Aorta (tissue), 5 donors: Measurements from ENCODE around the gene PRR7. TPM values are rescaled to one million over a fixed set of nuclear protein-coding genes. Genes with fewer than 3 reads are reported as not detected.
A peak's percentile ranks its signal among the peaks of the same experiment; 100 is the strongest.
"Not testable (repeated sequence)": the region's sequence is repeated elsewhere in the genome, so short reads cannot be mapped to it uniquely, and the experiment has no call there.

ENCODE experiments used
- ATAC-seq: fragments of 200-7000 bp; cut with Tn5 transposase; one replicate; pipeline ENCODE4 v1.9.1; 2022; ENCODE audit warnings: moderate library complexity; ENCODE audit not compliant: low FRiP score
- DNase-seq, 2 donors: peaks; one replicate each; pipeline ENCODE4 v3.0.0-alpha.2; 2020
- H3K27ac ChIP-seq, 2 donors: one replicate each; pipeline ENCODE4 v1.5.1; 2013; ENCODE audit warnings: low read length in 2 of 2, mild to moderate bottlenecking in 2 of 2, moderate library complexity in 2 of 2, control low read depth in 1 of 2, inconsistent platforms in 1 of 2, low read depth in 1 of 2
- H3K27me3 ChIP-seq, 2 donors: one replicate each; pipeline ENCODE4 v1.6.1; 2013; ENCODE audit warnings: control low read depth in 1 of 2, low read length in 1 of 2, mild to moderate bottlenecking in 1 of 2, moderate library complexity in 1 of 2; ENCODE audit not compliant: insufficient read depth in 2 of 2, control insufficient read depth in 1 of 2
- H3K36me3 ChIP-seq, 2 donors: one replicate each; pipeline ENCODE4 v1.6.1; 2013; ENCODE audit warnings: control low read depth in 1 of 2, low read length in 1 of 2, mild to moderate bottlenecking in 1 of 2; ENCODE audit not compliant: insufficient read depth in 2 of 2, control insufficient read depth in 1 of 2
- H3K4me1 ChIP-seq, 2 donors: one replicate each; pipeline ENCODE4 v1.6.1; 2013; ENCODE audit warnings: low read length in 2 of 2, control low read depth in 1 of 2, mild to moderate bottlenecking in 1 of 2, moderate library complexity in 1 of 2; ENCODE audit not compliant: insufficient read depth in 2 of 2, control insufficient read depth in 1 of 2
- H3K4me3 ChIP-seq, 2 donors: one replicate each; pipeline ENCODE4 v1.5.1; 2013; ENCODE audit warnings: low read length in 2 of 2, control low read depth in 1 of 2, mild to moderate bottlenecking in 1 of 2
- H3K9me3 ChIP-seq: one replicate; pipeline ENCODE4 v1.6.1; 2013; ENCODE audit warnings: mild to moderate bottlenecking, low read length; ENCODE audit not compliant: control insufficient read depth
- WGBS, 2 donors: extraction: QIAGEN DNeasy Blood & Tissue Kit; methylation state at CpG; one replicate each; pipeline ENCODE4 v1.1.7; 2013; 5-methylcytosine and 5-hydroxymethylcytosine counted together
- intact Hi-C, 2 donors: fragments of 100-400 bp; cut with DNase I; formaldehyde crosslinking; loops; one replicate each; pipeline versions ENCODE4 v1.14.2 to v1.15.0; 2022
- polyA plus RNA-seq, 2 donors: library from polyadenylated mRNA; stranded (reverse); fragments of 200-250 nt; gene quantifications; one replicate each; pipeline ENCODE4 v1.2.3, GENCODE V29; 2013
- total RNA-seq, 2 donors: library from RNA; stranded (reverse); fragmentation: NEBNext Ultra II Directional; extraction: Animal tissue kit (Norgen Biotek cat#: 25700); gene quantifications; one replicate each; pipeline ENCODE4 v1.2.1, GENCODE V29; 2021
- donor health status: healthy with polysubstance abuse.
- donor health status: Bipolar disorder and iron deficiency.
- donor health status: DM: no; HTN: no; CAD: no.
- donor health status: DM: no; HTN: no; CAD: no.
- donor health status: DM: yes; HTN: yes; CAD: no.

PRR7 gene
- total and polyA plus RNA-seq, 4 donors: 0.74 to 2.0 (median 1.9) TPM; not detected in 1

- DNase-seq (peak in 1 of 2 donors; percentile 78), ATAC-seq (no peak)
- H3K9me3 ChIP-seq: no peaks in the 10 kb centered on the region
- 12 to 21% methylated on average over 22 of the region's 22 CpGs for WGBS, 2 donors
- intact Hi-C loops: no loop called here
- H3K36me3 ChIP-seq: peaks cover 0 to 12% of the 10 kb centered on the region in 2 donors
- H3K27me3 ChIP-seq: no peaks in the 10 kb centered on the region
- no peaks in the 10 kb centered on the region for H3K4me1 ChIP-seq
- no peak overlapping the region for H3K4me3 ChIP-seq
- H3K27ac ChIP-seq: peak overlapping the region in 1 of 2 donors; percentile 20
These were observed 37.6 kb downstream of the PRR7 start for GRCh38 chr5:177483994-177484901.

DNA sequence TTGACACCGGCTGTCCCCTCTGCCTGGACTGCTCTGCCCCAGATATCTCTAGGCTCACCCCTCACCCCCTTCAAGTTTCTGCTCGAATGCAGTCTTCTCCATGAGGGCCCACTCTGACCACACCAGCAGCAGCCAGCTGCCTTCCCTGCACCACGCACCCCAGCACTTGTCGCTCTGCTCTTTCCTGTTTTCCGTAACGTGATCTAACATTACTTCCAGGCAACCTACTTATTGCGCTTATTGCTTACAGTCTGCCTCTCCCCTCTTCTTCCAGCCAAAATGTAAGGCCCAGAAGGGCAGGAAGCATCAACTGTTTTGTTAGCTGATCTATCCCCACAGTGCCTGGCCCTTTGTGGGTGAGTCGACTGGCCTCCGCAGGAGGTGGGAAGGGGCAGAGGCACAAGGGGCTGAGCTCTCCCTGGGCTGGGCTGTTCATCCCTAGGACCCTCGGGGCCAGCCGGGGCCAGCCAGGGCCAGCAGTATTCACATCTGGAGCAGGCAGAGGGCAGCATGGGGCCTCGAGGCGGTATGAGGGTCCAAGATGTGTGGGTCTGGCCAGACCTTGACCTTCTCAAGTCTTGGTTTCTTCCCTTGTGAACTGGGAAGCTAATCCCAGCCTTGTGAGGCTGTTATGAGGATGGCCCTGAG is 38.4 kb downstream of the PRR7 start:
- intact Hi-C loops: no loop called here
- no peaks in the 10 kb centered on the region for H3K4me1 ChIP-seq
- H3K4me3 ChIP-seq: no peak overlapping the region
- 29 to 34% methylated on average over 13 of the region's 13 CpGs for WGBS, 2 donors
- peaks cover 0 to 14% of the 10 kb centered on the region in 2 donors for H3K36me3 ChIP-seq
- no peaks in the 10 kb centered on the region for H3K9me3 ChIP-seq
- H3K27ac ChIP-seq: peak overlapping the region in 1 of 2 donors; percentile 20
- ATAC-seq (no peak), DNase-seq (no peak)
- no peaks in the 10 kb centered on the region for H3K27me3 ChIP-seq

GRCh38 chr5:177485753-177486152 is 39.1 kb downstream of the PRR7 start:
- H3K9me3 ChIP-seq, H3K27me3 ChIP-seq, ATAC-seq, H3K27ac ChIP-seq, DNase-seq, H3K4me3 ChIP-seq, intact Hi-C loops, H3K4me1 ChIP-seq: not testable (repeated sequence)
- H3K36me3 ChIP-seq: peaks cover 0 to 14% of the 10 kb centered on the region in 2 donors
- 79 to 88% methylated on average over 3 of the region's 3 CpGs for WGBS, 2 donors

GRCh38 chr5:177486256-177486655 is 39.6 kb downstream of the PRR7 start:
- H3K27me3 ChIP-seq: no peaks in the 10 kb centered on the region
- H3K36me3 ChIP-seq: peaks cover 0 to 18% of the 10 kb centered on the region in 2 donors
- no peak for ATAC-seq
- H3K4me1 ChIP-seq: no peaks in the 10 kb centered on the region
- no peak for DNase-seq
- no peaks in the 10 kb centered on the region for H3K9me3 ChIP-seq
- no peak overlapping the region for H3K4me3 ChIP-seq
- intact Hi-C loops: no loop called here
- 76% methylated on average over 3 of the region's 3 CpGs for WGBS, 2 donors
- H3K27ac ChIP-seq: no peak overlapping the region

DNA sequence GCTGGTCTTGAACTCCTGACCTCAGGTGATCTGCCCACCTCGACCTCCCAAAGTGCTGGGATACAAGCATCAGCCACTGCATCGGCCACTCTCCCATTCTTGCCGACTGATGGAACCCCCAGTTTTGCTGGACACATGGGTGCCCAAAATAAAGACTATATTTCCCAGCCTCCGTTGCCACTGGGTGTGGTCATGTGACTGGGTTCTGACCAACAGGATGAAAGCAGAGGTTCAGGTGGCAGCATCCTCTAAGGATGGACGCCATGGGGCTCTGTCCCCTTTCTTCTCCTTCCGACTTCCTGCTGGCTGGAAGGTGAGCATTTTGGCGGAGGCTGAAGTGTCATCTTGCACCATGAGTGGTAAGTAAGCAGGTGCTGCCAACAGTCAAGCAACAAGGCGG is 40.5 kb downstream of the PRR7 start:
- DNase-seq (no peak), ATAC-seq (no peak)
- H3K4me3 ChIP-seq: no peak overlapping the region
- WGBS, 2 donors: 78% methylated on average over 8 of the region's 8 CpGs
- no peaks in the 10 kb centered on the region for H3K9me3 ChIP-seq
- intact Hi-C loops: no loop called here
- no peak overlapping the region for H3K27ac ChIP-seq
- peaks cover 0 to 18% of the 10 kb centered on the region in 2 donors for H3K36me3 ChIP-seq
- H3K4me1 ChIP-seq: no peaks in the 10 kb centered on the region
- H3K27me3 ChIP-seq: no peaks in the 10 kb centered on the region

DNA sequence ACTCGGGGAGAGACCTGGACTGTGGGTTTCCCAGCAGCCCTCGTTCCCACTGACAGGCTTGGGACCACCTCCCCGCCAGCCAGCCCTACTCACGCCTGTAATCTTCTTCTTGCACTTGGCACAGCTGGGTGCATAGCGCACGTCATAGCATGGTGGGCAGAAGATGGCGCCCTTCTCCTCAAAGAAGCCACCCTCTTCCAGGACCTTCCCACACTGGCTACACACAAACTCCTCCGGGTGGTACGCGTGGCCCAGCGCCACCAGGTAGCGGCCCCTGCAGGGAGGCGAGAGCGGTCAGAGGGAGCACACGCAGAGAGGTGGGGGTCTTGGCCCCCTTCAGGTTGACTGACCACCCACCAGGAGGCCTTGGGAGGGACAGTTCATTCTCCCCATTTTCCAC is 41.4 kb downstream of the PRR7 start:
- intact Hi-C loops: no loop called here
- DNase-seq: no peak
- H3K27me3 ChIP-seq: no peaks in the 10 kb centered on the region
- no peak overlapping the region for H3K27ac ChIP-seq
- H3K4me3 ChIP-seq: no peak overlapping the region
- H3K9me3 ChIP-seq: no peaks in the 10 kb centered on the region
- ATAC-seq: no peak
- H3K36me3 ChIP-seq: peaks cover 0 to 18% of the 10 kb centered on the region in 2 donors
- WGBS, 2 donors: 69% methylated on average over 15 of the region's 15 CpGs
- H3K4me1 ChIP-seq: no peaks in the 10 kb centered on the region

- intact Hi-C loops: no loop called here
- Histone ChIP-seq H3K27me3 (no peaks in the 10 kb centered on the region), H3K27ac (no peak overlapping the region), H3K36me3 (peaks cover 0 to 18% of the 10 kb centered on the region in 2 donors), H3K9me3 (no peaks in the 10 kb centered on the region), H3K4me3 (no peak overlapping the region), H3K4me1 (no peaks in the 10 kb centered on the region)
- 39% methylated on average over 25 to 26 of the region's 26 CpGs for WGBS, 2 donors
- ATAC-seq (no peak), DNase-seq (peak in 1 of 2 donors; percentile 81)
These were observed 42.6 kb downstream of the PRR7 start for GRCh38 chr5:177489119-177489716.

DNA sequence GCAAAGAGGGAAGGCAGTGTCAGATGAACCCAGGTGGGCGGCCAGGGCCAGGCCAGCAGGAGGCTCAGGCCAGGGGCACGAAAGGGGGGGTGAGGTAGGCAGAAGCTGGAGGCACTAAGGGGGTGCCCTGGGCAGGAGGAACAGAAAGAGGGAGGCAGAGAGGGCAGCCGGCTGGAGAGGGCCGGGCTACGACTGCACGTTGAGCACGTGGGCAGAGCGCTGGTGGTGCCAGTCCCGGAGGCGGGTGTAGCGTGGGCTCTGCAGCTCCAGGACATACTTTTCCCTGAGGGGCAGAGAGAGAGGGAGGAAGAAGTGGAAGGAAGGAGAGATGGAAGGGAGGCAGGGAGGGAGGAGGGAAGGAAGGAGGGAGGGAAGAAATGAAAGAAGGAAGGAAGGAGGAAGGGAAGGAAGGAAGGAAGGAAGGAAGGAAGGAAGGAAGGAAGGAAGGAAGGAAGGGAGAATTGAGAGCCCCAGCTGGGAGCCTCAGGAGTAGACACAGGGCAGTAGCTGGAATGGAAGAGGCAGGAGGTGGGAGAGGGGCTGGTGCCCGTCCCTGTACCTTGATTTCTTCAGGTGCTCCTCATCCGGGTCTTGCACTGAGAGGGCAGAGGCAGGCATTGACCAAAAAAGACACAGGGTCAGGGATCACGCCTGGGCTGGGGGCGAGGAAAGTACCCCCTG is 43.8 kb downstream of the PRR7 start:
- no peak overlapping the region for H3K4me3 ChIP-seq
- no peak for DNase-seq
- no peaks in the 10 kb centered on the region for H3K27me3 ChIP-seq
- H3K36me3 ChIP-seq: peaks cover 0 to 18% of the 10 kb centered on the region in 2 donors
- no peak for ATAC-seq
- no peaks in the 10 kb centered on the region for H3K9me3 ChIP-seq
- no peaks in the 10 kb centered on the region for H3K4me1 ChIP-seq
- 17 to 23% methylated on average over 15 of the region's 15 CpGs for WGBS, 2 donors
- intact Hi-C loops: no loop called here
- peak overlapping the region in 1 of 2 donors; percentile 11 for H3K27ac ChIP-seq
